Neural crest cell (in vitro differentiated cells): ENCODE results near the gene TSC2. TPM values are rescaled to one million over a fixed set of nuclear protein-coding genes. Genes with fewer than 3 reads are reported as not detected.
"Not testable (repeated sequence)": the region's sequence is repeated elsewhere in the genome, so short reads cannot be mapped to it uniquely, and the experiment has no call there.

Experiments
- DNase-seq: peaks from one replicate; pipeline ENCODE4 v3.0.0; 2021; ENCODE audit warnings: low read depth, mixed read lengths, low spot score
- H3K27ac Mint-ChIP-seq: one replicate; pipeline ENCODE4 v1.8.0; 2021; ENCODE audit warnings: mild to moderate bottlenecking, mixed read lengths; ENCODE audit not compliant: unreplicated experiment
- H3K27me3 Mint-ChIP-seq: 2 replicates; pipeline ENCODE4 v1.8.0; 2021; ENCODE audit warnings: low read depth, mild to moderate bottlenecking, mixed read lengths
- H3K36me3 Mint-ChIP-seq: 2 replicates; pipeline ENCODE4 v1.8.0; 2021; ENCODE audit warnings: low read depth, mild to moderate bottlenecking, mixed read lengths
- H3K4me1 Mint-ChIP-seq: 2 replicates; pipeline ENCODE4 v1.8.0; 2021; ENCODE audit warnings: mixed read lengths
- H3K4me3 Mint-ChIP-seq: one replicate; pipeline ENCODE4 v1.8.0; 2021; ENCODE audit warnings: mild to moderate bottlenecking, mixed read lengths
- H3K9me3 Mint-ChIP-seq: 2 replicates; pipeline ENCODE4 v1.8.0; 2021; ENCODE audit warnings: mixed read lengths
- total RNA-seq: library from RNA; stranded (reverse); gene quantifications from 2 replicates; pipeline ENCODE4 v1.2.1, GENCODE V29; 2021
- TF ChIP-seq, protein P1 (sequence below): fragments of 200-600 bp; sonication (generic); conservative IDR thresholded peaks from 2 replicates; pipeline ENCODE4 v1.5.0; 2021; ENCODE audit warnings: antibody characterized with exemption, mild to moderate bottlenecking

Gene TSC2
- total RNA-seq, 1 donor from 2014 or later: 175 TPM

DNA sequence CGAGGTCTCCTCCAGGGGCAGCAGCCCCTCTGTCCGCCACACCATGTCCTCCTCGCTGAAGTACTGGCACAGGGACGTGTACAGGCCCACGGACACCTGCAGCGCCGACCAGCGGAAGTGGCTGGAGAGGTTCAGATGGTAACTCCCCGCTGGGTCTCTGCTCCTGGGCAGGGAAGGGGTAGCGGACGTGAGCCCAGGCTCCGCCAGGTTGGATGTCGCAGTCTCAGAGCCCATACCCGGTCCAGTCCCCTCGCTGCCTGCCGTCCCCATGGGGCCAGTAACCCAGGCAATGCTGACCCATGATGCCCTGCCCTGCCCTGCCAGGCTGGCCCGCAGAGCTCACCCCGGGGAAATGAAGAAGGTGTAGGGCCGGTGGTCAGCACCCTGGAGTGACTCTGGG is 54.7 kb downstream of the TSC2 start:
- Mint-ChIP-seq H3K27me3 (no peaks in the 10 kb centered on the region), H3K36me3 (no peaks in the 10 kb centered on the region), H3K4me1 (no peaks in the 10 kb centered on the region), H3K27ac (no peak overlapping the region), H3K4me3 (no peak overlapping the region), H3K9me3 (no peaks in the 10 kb centered on the region)
- TF ChIP-seq, protein P1, sequence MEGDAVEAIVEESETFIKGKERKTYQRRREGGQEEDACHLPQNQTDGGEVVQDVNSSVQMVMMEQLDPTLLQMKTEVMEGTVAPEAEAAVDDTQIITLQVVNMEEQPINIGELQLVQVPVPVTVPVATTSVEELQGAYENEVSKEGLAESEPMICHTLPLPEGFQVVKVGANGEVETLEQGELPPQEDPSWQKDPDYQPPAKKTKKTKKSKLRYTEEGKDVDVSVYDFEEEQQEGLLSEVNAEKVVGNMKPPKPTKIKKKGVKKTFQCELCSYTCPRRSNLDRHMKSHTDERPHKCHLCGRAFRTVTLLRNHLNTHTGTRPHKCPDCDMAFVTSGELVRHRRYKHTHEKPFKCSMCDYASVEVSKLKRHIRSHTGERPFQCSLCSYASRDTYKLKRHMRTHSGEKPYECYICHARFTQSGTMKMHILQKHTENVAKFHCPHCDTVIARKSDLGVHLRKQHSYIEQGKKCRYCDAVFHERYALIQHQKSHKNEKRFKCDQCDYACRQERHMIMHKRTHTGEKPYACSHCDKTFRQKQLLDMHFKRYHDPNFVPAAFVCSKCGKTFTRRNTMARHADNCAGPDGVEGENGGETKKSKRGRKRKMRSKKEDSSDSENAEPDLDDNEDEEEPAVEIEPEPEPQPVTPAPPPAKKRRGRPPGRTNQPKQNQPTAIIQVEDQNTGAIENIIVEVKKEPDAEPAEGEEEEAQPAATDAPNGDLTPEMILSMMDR: no peak
- no peak for DNase-seq

DNA sequence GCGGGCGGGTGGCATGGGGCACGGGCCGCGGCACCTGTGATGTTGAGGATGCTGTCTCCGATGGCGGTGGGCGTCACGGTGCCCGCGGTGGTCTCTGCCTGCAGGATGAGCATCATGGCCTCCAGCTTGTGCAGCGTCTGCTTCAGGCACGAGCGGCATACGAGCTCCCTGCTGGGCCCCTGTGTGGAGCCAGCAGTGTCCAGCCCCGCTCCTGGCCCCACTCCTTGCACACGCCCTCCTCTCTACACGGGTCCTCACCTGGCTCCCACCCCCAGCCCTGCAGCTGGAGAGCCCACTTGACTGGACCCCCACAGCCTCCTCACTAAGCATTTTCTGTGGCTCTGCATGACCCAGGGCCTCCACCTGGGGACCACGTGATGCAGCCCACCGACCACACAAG is 56.7 kb downstream of the TSC2 start:
- H3K27me3 Mint-ChIP-seq, H3K27ac Mint-ChIP-seq, H3K36me3 Mint-ChIP-seq, H3K4me3 Mint-ChIP-seq, DNase-seq, H3K4me1 Mint-ChIP-seq, H3K9me3 Mint-ChIP-seq: not testable (repeated sequence)

DNA sequence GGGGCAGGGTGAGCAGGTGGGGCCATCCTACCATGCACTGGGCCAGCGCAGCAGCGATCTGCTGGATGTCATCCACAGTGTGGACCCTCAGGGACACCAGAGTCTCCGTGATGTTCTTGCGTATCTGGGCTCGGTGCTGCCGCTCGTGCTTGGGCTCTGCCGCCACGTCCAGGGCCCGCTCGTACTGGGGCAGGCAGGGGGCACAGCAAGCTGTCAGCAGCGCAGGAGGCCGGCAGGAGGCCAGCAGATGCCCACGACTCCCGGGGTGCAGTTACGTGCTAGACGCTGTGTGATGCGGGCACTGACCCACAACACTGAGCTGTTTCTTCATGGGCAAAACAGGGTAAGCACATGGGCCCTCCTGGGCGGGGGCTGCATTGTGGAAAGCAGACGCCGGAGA is 57.5 kb downstream of the TSC2 start:
- not testable (repeated sequence) for DNase-seq, H3K4me1 Mint-ChIP-seq, H3K27ac Mint-ChIP-seq, H3K27me3 Mint-ChIP-seq, H3K4me3 Mint-ChIP-seq, H3K36me3 Mint-ChIP-seq, H3K9me3 Mint-ChIP-seq

DNA sequence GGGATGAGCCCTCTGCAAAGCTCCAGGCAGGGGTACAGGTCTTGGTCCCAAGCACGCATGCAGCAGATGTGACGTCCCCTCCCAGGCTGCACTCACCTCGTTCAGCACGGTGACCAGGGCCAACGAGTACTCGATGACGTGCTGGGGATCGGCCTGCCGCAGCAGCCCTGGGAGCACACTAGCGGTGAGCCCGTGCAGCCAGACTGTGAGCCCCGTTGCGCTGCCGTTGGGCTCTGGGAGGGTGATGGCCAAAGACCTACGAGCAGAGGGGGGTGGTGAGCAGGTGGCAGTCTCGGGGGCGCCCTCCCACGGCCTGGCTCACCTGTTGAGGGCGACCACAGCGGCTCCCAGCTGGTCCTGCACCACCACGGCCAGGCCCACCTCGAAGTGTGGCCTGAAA is 58.0 kb downstream of the TSC2 start:
- not testable (repeated sequence) for H3K27me3 Mint-ChIP-seq, H3K27ac Mint-ChIP-seq, H3K36me3 Mint-ChIP-seq, H3K9me3 Mint-ChIP-seq, DNase-seq, H3K4me1 Mint-ChIP-seq, H3K4me3 Mint-ChIP-seq

DNA sequence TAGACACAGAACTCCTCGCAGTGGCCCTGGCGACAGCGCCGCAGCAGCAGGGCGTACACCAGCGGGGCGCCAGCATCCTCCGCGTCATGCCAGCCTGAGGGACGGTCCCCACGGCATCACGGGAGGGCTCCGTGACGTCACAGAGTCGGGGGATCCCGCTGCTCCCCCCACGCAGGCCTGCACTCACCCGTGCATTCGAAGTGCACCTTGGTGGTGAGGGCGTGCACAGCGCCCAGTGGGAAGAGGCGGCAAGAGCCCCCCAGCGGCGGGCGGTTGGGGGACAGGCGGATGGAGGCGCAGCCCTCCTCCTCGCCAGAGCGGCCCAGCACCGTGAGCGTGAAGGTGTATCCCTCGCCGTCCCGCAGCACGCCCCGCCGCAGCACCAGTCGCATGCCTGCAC is 58.4 kb downstream of the TSC2 start:
- not testable (repeated sequence) for H3K36me3 Mint-ChIP-seq, H3K27me3 Mint-ChIP-seq, DNase-seq, H3K9me3 Mint-ChIP-seq, H3K27ac Mint-ChIP-seq, H3K4me3 Mint-ChIP-seq, H3K4me1 Mint-ChIP-seq

DNA sequence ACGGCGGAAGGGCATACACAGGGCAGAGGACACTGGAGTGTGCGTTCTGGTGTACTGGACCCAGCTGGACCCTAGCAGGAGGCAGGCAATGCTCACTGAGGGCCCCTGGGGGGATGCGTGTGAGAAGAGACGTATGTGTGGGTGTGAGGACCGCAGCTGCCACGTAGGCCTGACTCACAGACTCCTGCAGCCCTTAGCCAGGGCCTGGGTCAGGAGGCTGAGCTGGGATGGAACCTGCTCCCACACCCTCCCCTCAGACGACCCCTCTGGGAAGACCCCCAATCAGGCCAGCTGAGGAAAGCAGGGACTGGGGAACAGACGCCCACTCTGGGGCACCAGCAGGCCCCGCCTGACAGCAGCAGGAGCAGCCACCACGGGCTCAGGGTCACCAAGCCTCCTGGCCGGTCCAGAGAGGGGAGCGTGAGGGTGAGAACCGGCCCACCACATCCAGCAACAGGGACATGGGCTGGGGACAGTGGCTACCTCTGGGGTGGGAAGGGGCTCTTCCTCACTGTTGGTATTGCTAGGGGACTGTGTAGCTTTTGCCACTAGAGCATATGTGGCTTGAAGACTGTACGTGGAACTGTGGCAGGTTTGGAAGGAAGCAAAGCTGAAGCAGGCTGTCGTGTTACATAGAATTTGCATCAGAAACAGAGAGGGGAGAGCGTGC is 59.5 kb downstream of the TSC2 start:
- H3K27ac Mint-ChIP-seq, H3K4me1 Mint-ChIP-seq, DNase-seq, H3K27me3 Mint-ChIP-seq, H3K36me3 Mint-ChIP-seq, H3K4me3 Mint-ChIP-seq, H3K9me3 Mint-ChIP-seq: not testable (repeated sequence)

DNA sequence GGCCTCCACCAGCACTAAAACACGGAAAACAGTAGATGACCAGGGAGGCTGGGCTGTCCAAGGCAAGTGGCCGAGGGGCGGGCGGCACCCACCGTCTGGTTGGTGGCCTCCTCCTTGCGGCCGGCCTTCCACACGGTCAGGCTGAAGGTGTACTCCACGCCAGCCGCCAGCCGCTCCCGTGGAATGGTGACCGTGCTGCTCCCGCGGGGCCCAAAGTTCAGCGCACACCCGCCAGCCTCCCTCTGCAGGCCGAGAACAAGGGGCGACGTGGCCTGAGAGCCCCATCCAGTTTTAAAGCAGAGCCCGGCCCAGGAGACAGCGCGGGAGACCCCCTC is 60.0 kb downstream of the TSC2 start:
- DNase-seq, H3K36me3 Mint-ChIP-seq, H3K27me3 Mint-ChIP-seq, H3K4me3 Mint-ChIP-seq, H3K27ac Mint-ChIP-seq, H3K4me1 Mint-ChIP-seq, H3K9me3 Mint-ChIP-seq: not testable (repeated sequence)

DNA sequence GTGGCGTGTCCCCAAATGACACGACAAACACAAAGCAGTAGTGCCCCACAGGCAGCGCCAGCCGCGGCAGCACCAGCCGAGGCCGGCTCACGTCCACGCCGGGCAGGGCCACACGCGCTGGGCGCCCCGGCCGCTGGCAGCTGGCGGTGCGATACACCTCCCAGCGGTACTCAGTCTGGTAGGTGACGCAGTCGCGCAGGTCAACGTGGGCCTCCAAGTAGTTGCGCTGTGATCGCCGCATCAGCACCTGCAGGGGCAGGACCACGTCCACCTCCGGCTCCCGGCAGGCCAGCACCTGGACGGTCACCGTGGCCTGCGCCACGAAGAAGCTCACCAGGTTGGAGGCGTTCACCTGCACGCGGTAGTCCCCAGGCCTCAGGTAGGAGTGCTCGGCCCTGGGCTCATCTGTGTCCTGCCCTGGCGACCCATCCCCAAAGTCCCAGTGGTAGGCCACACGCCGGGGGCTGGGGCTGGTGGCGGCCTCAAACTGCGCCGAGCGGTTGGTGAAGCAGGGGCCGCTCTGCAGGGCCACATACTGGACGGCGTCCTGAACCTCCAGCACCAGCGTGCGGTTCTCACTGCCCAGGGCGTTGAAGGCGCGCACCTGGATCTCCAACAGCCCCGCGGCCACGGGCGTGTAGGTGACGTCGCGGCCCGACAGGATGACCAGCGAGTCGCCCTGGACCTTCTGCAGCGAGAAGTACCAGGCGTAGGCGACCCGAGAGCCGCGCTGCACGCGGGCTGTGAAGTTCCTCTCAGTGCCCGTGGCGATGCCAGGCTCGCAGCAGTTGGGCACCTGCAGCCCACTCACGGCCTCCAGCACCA is 60.9 kb downstream of the TSC2 start:
- not testable (repeated sequence) for H3K27me3 Mint-ChIP-seq, H3K36me3 Mint-ChIP-seq, H3K4me1 Mint-ChIP-seq, H3K4me3 Mint-ChIP-seq, DNase-seq, H3K27ac Mint-ChIP-seq, H3K9me3 Mint-ChIP-seq

DNA sequence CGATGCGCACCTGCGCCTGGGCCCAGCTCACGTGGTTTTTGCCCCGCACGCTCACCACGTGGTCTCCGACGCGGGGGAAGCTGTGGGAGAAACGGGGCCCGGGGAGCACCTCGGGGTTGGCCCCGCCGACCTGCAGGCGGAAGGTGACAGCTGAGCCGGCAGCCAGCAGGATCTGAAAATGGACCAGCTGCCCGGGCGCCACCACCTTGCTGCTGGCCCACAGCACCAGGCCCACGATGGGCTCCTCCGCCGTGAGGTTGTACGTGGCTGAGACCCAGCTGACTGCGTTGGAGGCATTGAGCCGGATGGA is 61.4 kb downstream of the TSC2 start:
- not testable (repeated sequence) for H3K4me3 Mint-ChIP-seq, DNase-seq, H3K9me3 Mint-ChIP-seq, H3K36me3 Mint-ChIP-seq, H3K27me3 Mint-ChIP-seq, H3K27ac Mint-ChIP-seq, H3K4me1 Mint-ChIP-seq

DNA sequence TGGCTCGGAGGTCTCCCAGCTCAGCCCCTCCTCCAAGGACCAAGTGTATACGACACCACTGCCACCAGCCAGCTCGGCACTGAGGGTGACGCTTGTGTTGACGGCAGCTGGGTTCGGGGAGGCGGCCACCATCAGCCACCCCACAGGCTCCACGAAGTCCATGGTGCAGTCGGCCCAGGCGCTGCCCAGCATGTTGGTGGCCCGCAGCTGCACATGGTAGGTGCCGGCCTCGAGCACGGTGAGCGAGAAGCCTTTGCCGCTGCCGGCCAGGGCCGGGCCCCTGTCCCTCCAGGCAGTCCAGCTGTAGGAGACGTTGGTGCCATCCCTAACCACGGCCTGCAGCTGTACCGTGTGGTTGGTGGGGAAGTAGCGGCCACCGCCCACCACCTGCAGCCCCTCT is 62.1 kb downstream of the TSC2 start:
- H3K9me3 Mint-ChIP-seq, H3K36me3 Mint-ChIP-seq, H3K4me1 Mint-ChIP-seq, DNase-seq, H3K4me3 Mint-ChIP-seq, H3K27ac Mint-ChIP-seq, H3K27me3 Mint-ChIP-seq: not testable (repeated sequence)

DNA sequence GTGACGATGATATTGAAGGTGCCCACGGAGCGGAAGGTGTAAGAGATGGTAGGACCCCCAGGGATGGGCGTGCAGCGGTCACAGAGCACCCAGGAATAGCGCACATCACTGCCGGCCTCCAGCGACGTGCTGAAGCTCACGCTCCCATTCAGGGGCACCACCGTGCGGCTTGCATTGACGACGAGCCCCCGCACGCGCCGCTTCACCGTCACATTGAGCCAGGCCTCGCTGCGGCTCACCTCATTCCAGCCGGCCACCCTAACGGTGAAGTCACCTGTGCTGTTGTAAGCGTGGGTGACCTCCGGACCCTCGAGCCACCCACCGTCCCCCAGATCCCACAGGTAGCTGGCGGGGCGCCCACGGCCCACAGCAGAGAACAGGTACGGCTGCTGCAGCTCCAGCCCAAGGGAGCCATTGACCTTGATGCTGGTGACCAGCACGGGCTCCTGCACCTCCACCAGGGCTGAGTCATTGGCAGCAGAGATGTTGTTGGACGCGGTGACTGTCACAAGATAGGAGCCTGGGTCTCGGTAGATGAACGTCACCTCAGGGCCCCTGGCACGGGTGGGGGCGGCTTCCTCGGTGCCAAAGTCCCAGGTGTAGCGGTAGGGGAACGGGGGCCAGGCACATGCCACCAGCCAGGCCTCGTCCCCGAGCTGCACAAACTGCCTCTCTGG is 62.7 kb downstream of the TSC2 start:
- not testable (repeated sequence) for H3K9me3 Mint-ChIP-seq, H3K27me3 Mint-ChIP-seq, H3K4me1 Mint-ChIP-seq, H3K36me3 Mint-ChIP-seq, DNase-seq, H3K27ac Mint-ChIP-seq, H3K4me3 Mint-ChIP-seq

DNA sequence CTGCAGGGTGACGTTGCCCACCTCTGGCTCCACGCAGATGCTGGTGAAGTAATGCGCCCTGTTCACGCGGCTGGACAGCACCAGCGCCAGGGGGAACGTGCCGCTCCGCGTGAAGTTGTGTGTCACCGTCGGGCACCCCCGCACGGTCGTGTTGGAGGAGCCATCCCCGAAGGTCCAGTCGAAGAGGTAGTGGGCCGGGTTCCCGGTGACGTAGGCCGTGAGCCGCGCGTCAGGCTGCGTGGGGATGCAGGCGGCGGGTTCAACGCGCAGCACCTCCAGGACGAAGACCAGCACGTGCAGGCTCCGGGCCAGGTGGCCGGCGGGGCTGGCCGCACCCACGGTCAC is 63.2 kb downstream of the TSC2 start:
- H3K4me3 Mint-ChIP-seq, DNase-seq, H3K27ac Mint-ChIP-seq, H3K27me3 Mint-ChIP-seq, H3K9me3 Mint-ChIP-seq, H3K4me1 Mint-ChIP-seq, H3K36me3 Mint-ChIP-seq: not testable (repeated sequence)
